HG03565 (cell line): ENCODE data around the gene LHFPL5.

Source experiments
- ATAC-seq: cut with Tn5 transposase; IDR thresholded peaks from one replicate; pipeline ENCODE4 v1.9.1; 2021; ENCODE audit warnings: mild to moderate bottlenecking, moderate library complexity; ENCODE audit not compliant: unreplicated experiment

LHFPL5 gene

GRCh38 chr6:35804996-35805736 is at the start of gene LHFPL5:
Gene LHFPL5 (plus strand): TSS chr6:35805352. CDS start chr6:35805671, 319 bp downstream.
- no peak for ATAC-seq

GRCh38 chr6:35757456-35758123 is 47.6 kb upstream of the LHFPL5 start:
- no peak for ATAC-seq

- ATAC-seq: no peak
These were observed 45.7 kb upstream of the LHFPL5 start for GRCh38 chr6:35759426-35759825.

GRCh38 chr6:35765739-35766138 is 39.4 kb upstream of the LHFPL5 start:
- no peak for ATAC-seq

GRCh38 chr6:35769211-35769610 is 35.9 kb upstream of the LHFPL5 start:
- ATAC-seq: no peak

GRCh38 chr6:35771343-35771627 is 33.9 kb upstream of the LHFPL5 start:
- no peak for ATAC-seq

- ATAC-seq: no peak
These were observed 30.9 kb upstream of the LHFPL5 start for GRCh38 chr6:35774116-35774794.

- no peak for ATAC-seq
These were observed 30.1 kb upstream of the LHFPL5 start for GRCh38 chr6:35775031-35775430.

- ATAC-seq: no peak
These were observed 28.6 kb upstream of the LHFPL5 start, which contains the start of gene CLPSL2 for GRCh38 chr6:35776364-35777215. Gene CLPSL2 (plus strand): TSS chr6:35776598. CDS start chr6:35776619, 21 bp downstream.

GRCh38 chr6:35777356-35778102 is 27.6 kb upstream of the LHFPL5 start:
- ATAC-seq: no peak

GRCh38 chr6:35778437-35778836 is 26.7 kb upstream of the LHFPL5 start:
- no peak for ATAC-seq

GRCh38 chr6:35780719-35781118 is 24.4 kb upstream of the LHFPL5 start, which contains the start of gene CLPSL1:
Gene CLPSL1 (plus strand): TSS chr6:35781019. CDS start chr6:35781111, 92 bp downstream.
- ATAC-seq: no peak

- ATAC-seq: no peak
These were observed 23.9 kb upstream of the LHFPL5 start for GRCh38 chr6:35781290-35781689.

GRCh38 chr6:35782424-35782823 is 22.7 kb upstream of the LHFPL5 start:
- no peak for ATAC-seq

- ATAC-seq: no peak
These were observed 21.0 kb upstream of the LHFPL5 start for GRCh38 chr6:35784200-35784599.

GRCh38 chr6:35786272-35786671 is 18.9 kb upstream of the LHFPL5 start:
- ATAC-seq: no peak

GRCh38 chr6:35786810-35787209 is 18.3 kb upstream of the LHFPL5 start:
- ATAC-seq: no peak

GRCh38 chr6:35787266-35788218 is 17.6 kb upstream of the LHFPL5 start:
- no peak for ATAC-seq

GRCh38 chr6:35788423-35788982 is 16.6 kb upstream of the LHFPL5 start:
- no peak for ATAC-seq
